IMR-90 (cell line): Measurements from ENCODE around the gene EVL. TPM values are rescaled to one million over a fixed set of nuclear protein-coding genes. Genes with fewer than 3 reads are reported as not detected.

Source experiments
- ATAC-seq: fragments of 200-7000 bp; cut with Tn5 transposase; 2 replicates; pipeline ENCODE4 v1.9.1; 2020; ENCODE audit warnings: low read depth, mild to moderate bottlenecking, moderate library complexity
- BruUV-seq: library from RNA; stranded (reverse); fragments of 400-500 nt; replicated peaks from 2 replicates; lab custom pipeline; 2021; lab: Mats Ljungman, UMichigan
- CTCF ChIA-PET: fragments of 300-600 bp; formaldehyde crosslinking; extraction: SDS; loops from one replicate; lab custom pipeline; 2021; ENCODE audit warnings: antibody characterized with exemption; lab: Yijun Ruan, JAX
- POLR2A ChIA-PET: fragments of 300-600 bp; sonication (Branson Sonifier 250); formaldehyde crosslinking; loops from one replicate; lab custom pipeline; 2022; ENCODE audit warnings: antibody characterized with exemption; ENCODE audit not compliant: unreplicated experiment; lab: Charles Lee
- DNase-seq: peaks from one replicate; pipeline ENCODE4 v3.0.0; 2013
- H2AFZ ChIP-seq: replicated peaks from 2 replicates; pipeline ENCODE3; 2013; ENCODE audit warnings: low read length, mild to moderate bottlenecking; ENCODE audit not compliant: poor library complexity
- H2AK5ac ChIP-seq: 2 replicates; pipeline ENCODE4 v1.6.1; 2013; ENCODE audit warnings: low read depth, low read length, inconsistent platforms
- H2AK9ac ChIP-seq: replicated peaks from 2 replicates; pipeline ENCODE3; 2013; ENCODE audit warnings: mild to moderate bottlenecking, low read depth, low read length, moderate library complexity; ENCODE audit not compliant: poor library complexity
- H2BK120ac ChIP-seq: 2 replicates; pipeline ENCODE4 v1.6.1; 2013; ENCODE audit warnings: low read depth, low read length, inconsistent platforms
- H2BK15ac ChIP-seq: 3 replicates; pipeline ENCODE4 v1.6.1; 2013; ENCODE audit warnings: low read depth, low read length, inconsistent platforms
- H2BK20ac ChIP-seq: 2 replicates; pipeline ENCODE4 v1.6.1; 2013; ENCODE audit warnings: low read depth, mild to moderate bottlenecking, inconsistent platforms, low read length, moderate library complexity
- H2BK5ac ChIP-seq: 2 replicates; pipeline ENCODE4 v1.6.1; 2013; ENCODE audit warnings: mild to moderate bottlenecking, low read depth, low read length, inconsistent platforms; ENCODE audit not compliant: poor library complexity, severe bottlenecking
- H3K14ac ChIP-seq: replicated peaks from 2 replicates; pipeline ENCODE4 v1.6.1; 2013; ENCODE audit warnings: low read depth, low read length, inconsistent platforms
- H3K18ac ChIP-seq: 2 replicates; pipeline ENCODE4 v1.6.1; 2013; ENCODE audit warnings: low read depth, low read length, control low read depth
- H3K23ac ChIP-seq: 2 replicates; pipeline ENCODE4 v1.6.1; 2013; ENCODE audit warnings: low read depth, low read length, inconsistent platforms
- H3K27ac ChIP-seq: 2 replicates; pipeline ENCODE4 v1.5.1; 2013; ENCODE audit warnings: mild to moderate bottlenecking, control low read depth, low read length; ENCODE audit not compliant: insufficient read depth
- H3K27me3 ChIP-seq: 2 replicates; pipeline ENCODE4 v1.6.1; 2013; ENCODE audit warnings: low read length; ENCODE audit not compliant: control insufficient read depth, insufficient read depth
- H3K36me3 ChIP-seq: 2 replicates; pipeline ENCODE4 v1.6.1; 2013; ENCODE audit warnings: low read length, mixed read lengths; ENCODE audit not compliant: control insufficient read depth, insufficient read depth
- H3K4ac ChIP-seq: 2 replicates; pipeline ENCODE4 v1.6.1; 2013; ENCODE audit warnings: low read depth, low read length, inconsistent platforms
- H3K4me1 ChIP-seq: 2 replicates; pipeline ENCODE4 v1.6.1; 2013; ENCODE audit warnings: low read length, mixed read lengths; ENCODE audit not compliant: control insufficient read depth, insufficient read depth
- H3K4me2 ChIP-seq: 2 replicates; pipeline ENCODE4 v1.6.1; 2013; ENCODE audit warnings: low read depth, mild to moderate bottlenecking, control low read depth, low read length, moderate library complexity
- H3K4me3 ChIP-seq: 2 replicates; pipeline ENCODE4 v1.5.1; 2013; ENCODE audit warnings: low read depth, mild to moderate bottlenecking, control low read depth, low read length, moderate library complexity; ENCODE audit not compliant: insufficient read depth
- H3K56ac ChIP-seq: 2 replicates; pipeline ENCODE4 v1.6.1; 2013; ENCODE audit warnings: low read length, inconsistent platforms; ENCODE audit not compliant: insufficient read depth; ENCODE audit errors: extremely low read depth
- H3K79me1 ChIP-seq, 2 experiments: 2 replicates each; pipeline ENCODE4 v1.6.1; 2013; ENCODE audit warnings: low read length in 2 of 2, inconsistent platforms in 1 of 2, low read depth in 1 of 2
- H3K9ac ChIP-seq: 2 replicates; pipeline ENCODE4 v1.6.1; 2013; ENCODE audit warnings: low read depth, low read length, control low read depth
- H3K9me1 ChIP-seq: 2 replicates; pipeline ENCODE4 v1.6.1; 2013; ENCODE audit warnings: low read length, inconsistent platforms; ENCODE audit not compliant: insufficient read depth
- H3K9me3 ChIP-seq: 2 replicates; pipeline ENCODE4 v1.6.1; 2013; ENCODE audit warnings: low read length; ENCODE audit not compliant: control insufficient read depth, insufficient read depth
- H4K20me1 ChIP-seq: 2 replicates; pipeline ENCODE4 v1.6.1; 2013; ENCODE audit warnings: low read length, inconsistent platforms; ENCODE audit not compliant: insufficient read depth
- H4K5ac ChIP-seq: 2 replicates; pipeline ENCODE4 v1.6.1; 2013; ENCODE audit warnings: mild to moderate bottlenecking, low read depth, low read length, control low read depth
- H4K8ac ChIP-seq, 2 experiments: 2 replicates each; pipeline ENCODE4 v1.6.1; 2013; ENCODE audit warnings: low read depth in 2 of 2, low read length in 2 of 2, control low read depth in 1 of 2, inconsistent platforms in 1 of 2
- H4K91ac ChIP-seq: 2 replicates; pipeline ENCODE4 v1.6.1; 2013; ENCODE audit warnings: low read depth, low read length, inconsistent platforms; ENCODE audit not compliant: insufficient read depth
- MXI1 ChIP-seq: IDR thresholded peaks from 2 replicates; pipeline ENCODE4 v1.6.1; 2012; ENCODE audit warnings: low read depth, mild to moderate bottlenecking, low read length, moderate library complexity, borderline replicate concordance
- RAD21 ChIP-seq: IDR thresholded peaks from 2 replicates; pipeline ENCODE4 v1.6.1; 2012; ENCODE audit warnings: low read length, improper control_type of control experiment
- SMC3 ChIP-seq: fragments of 150-350 bp; IDR thresholded peaks from 2 replicates; pipeline ENCODE4 v1.6.1; 2016; ENCODE audit warnings: low read depth, mild to moderate bottlenecking, antibody characterized with exemption, low read length, moderate library complexity
- WGBS, 2 experiments: methylation state at CpG; one replicate each; pipeline versions ENCODE4 v1.1.5 to v1.1.7; 2013; ENCODE audit warnings: missing lambda C conversion rate in 2 of 2; ENCODE audit not compliant: insufficient read length in 1 of 2; ENCODE audit errors: extremely low coverage in 2 of 2; 5-methylcytosine and 5-hydroxymethylcytosine counted together
- dilution Hi-C: fragments of 300-500 bp; cut with HindIII; formaldehyde crosslinking; loops from one replicate; pipeline ENCODE4 v1.14.3; 2018; ENCODE audit warnings: low sequenced_read_pairs; ENCODE audit not compliant: unreplicated experiment
- in situ Hi-C: fragments of 300-500 bp; cut with MboI; formaldehyde crosslinking; loops from 3 replicates; pipeline ENCODE4 v1.14.3; 2019; ENCODE audit warnings: low sequenced_read_pairs, inconsistent platforms, mixed read lengths
- intact Hi-C: fragments of 100-400 bp; cut with micrococcal nuclease; formaldehyde crosslinking; loops from 2 replicates; pipeline ENCODE4 v1.10.0; 2022
- polyA plus RNA-seq, 3 experiments: library from polyadenylated mRNA; depleted of rRNA; stranded (reverse); fragments of >200 nt; gene quantifications; 2 replicates each; pipeline ENCODE4 v1.2.3, GENCODE V29; 2012; ENCODE audit warnings: low replicate concordance in 1 of 3
- total RNA-seq: library from RNA; depleted of rRNA; stranded (reverse); fragments of >200 nt; gene quantifications from 2 replicates; pipeline ENCODE4 v1.2.3, GENCODE V29; 2012

EVL gene
- total and polyA plus RNA-seq, 2 of the 4 experiments (the other 2 are of a cell fraction): 7.2 to 36.5 TPM

DNA sequence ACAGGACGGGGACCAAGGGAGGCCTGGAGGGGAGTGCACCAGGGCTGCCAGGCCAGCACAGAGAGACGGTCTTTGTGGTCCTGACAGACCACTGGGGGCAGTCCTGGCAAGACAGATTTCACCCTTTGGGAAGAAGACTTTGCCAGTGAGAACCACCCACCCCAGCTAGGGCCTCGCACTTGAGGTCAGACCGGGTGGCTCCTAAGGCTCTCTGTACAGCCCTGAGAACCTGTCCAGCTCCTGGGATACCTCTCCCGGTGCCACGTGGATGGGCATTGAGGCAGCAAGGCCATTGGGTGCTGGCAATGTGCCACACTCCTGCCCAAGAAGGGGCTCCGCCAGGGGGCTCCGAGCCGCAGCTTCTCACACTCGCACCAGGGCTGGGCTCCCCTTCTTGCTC lies 51.8 kb downstream of the EVL start:
- H2AK5ac ChIP-seq: no peak overlapping the region
- no peak overlapping the region for H3K27ac ChIP-seq
- no TSS peak for BruUV-seq
- no peak overlapping the region for H3K56ac ChIP-seq
- H2BK15ac ChIP-seq: no peak overlapping the region
- dilution Hi-C loops (no loop called here), intact Hi-C loops (no loop called here), in situ Hi-C loops (no loop called here)
- H3K36me3 ChIP-seq: no peaks in the 10 kb centered on the region
- peaks cover 9% of the 10 kb centered on the region; the same call in 1 of the 2 replicates for H3K4me1 ChIP-seq
- H3K4me3 ChIP-seq: no peak overlapping the region
- no peak overlapping the region for H3K4ac ChIP-seq
- CTCF ChIA-PET: interaction anchor here (0.6 to 1.2 kb wide), 4 partner anchors 8 to 134 kb away, joined by 3 to 4 read pairs (median 4); no protein-coding TSS in a partner anchor
- no peak for TF ChIP-seq MXI1
- no peak for TF ChIP-seq RAD21
- no peak for TF ChIP-seq SMC3
- no peak overlapping the region for H3K23ac ChIP-seq
- POLR2A ChIA-PET: no interaction called here
- H2BK5ac ChIP-seq: no peak overlapping the region
- no peaks in the 10 kb centered on the region for H3K27me3 ChIP-seq
- no peaks in the 10 kb centered on the region for H3K79me1 ChIP-seq
- no peak overlapping the region for H2BK20ac ChIP-seq
- peaks cover 9% of the 10 kb centered on the region; the same call in 1 of the 2 replicates for H3K9me1 ChIP-seq
- no peaks in the 10 kb centered on the region for H4K20me1 ChIP-seq
- no peaks in the 10 kb centered on the region for H3K9me3 ChIP-seq
- no peak overlapping the region for H2BK120ac ChIP-seq
- H2AK9ac ChIP-seq: no peak overlapping the region
- H3K14ac ChIP-seq: no peak overlapping the region
- no peak overlapping the region for H3K9ac ChIP-seq
- no peak overlapping the region for H3K4me2 ChIP-seq
- no peak overlapping the region for H4K91ac ChIP-seq
- ATAC-seq (no peak), DNase-seq (no peak)
- no peak overlapping the region for H2AFZ ChIP-seq
- no peak overlapping the region for H3K18ac ChIP-seq
- 40% methylated on average over 2 of the region's 10 CpGs; no CpG with 5 or more reads in 1 of the 2 experiments for WGBS, 2 experiments
- H4K5ac ChIP-seq: no peak overlapping the region
- H4K8ac ChIP-seq: no peak overlapping the region
